Non-pigmented ciliary epithelial cell (primary cell): Measurements from ENCODE around the gene TRIM27.
"Not testable (repeated sequence)": the region's sequence is repeated elsewhere in the genome, so short reads cannot be mapped to it uniquely, and the experiment has no call there.

Source experiments
- DNase-seq: peaks from one replicate; pipeline ENCODE4 v3.0.0-alpha.2; 2010; ENCODE audit warnings: low read depth

TRIM27 gene, protein sequence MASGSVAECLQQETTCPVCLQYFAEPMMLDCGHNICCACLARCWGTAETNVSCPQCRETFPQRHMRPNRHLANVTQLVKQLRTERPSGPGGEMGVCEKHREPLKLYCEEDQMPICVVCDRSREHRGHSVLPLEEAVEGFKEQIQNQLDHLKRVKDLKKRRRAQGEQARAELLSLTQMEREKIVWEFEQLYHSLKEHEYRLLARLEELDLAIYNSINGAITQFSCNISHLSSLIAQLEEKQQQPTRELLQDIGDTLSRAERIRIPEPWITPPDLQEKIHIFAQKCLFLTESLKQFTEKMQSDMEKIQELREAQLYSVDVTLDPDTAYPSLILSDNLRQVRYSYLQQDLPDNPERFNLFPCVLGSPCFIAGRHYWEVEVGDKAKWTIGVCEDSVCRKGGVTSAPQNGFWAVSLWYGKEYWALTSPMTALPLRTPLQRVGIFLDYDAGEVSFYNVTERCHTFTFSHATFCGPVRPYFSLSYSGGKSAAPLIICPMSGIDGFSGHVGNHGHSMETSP

DNA sequence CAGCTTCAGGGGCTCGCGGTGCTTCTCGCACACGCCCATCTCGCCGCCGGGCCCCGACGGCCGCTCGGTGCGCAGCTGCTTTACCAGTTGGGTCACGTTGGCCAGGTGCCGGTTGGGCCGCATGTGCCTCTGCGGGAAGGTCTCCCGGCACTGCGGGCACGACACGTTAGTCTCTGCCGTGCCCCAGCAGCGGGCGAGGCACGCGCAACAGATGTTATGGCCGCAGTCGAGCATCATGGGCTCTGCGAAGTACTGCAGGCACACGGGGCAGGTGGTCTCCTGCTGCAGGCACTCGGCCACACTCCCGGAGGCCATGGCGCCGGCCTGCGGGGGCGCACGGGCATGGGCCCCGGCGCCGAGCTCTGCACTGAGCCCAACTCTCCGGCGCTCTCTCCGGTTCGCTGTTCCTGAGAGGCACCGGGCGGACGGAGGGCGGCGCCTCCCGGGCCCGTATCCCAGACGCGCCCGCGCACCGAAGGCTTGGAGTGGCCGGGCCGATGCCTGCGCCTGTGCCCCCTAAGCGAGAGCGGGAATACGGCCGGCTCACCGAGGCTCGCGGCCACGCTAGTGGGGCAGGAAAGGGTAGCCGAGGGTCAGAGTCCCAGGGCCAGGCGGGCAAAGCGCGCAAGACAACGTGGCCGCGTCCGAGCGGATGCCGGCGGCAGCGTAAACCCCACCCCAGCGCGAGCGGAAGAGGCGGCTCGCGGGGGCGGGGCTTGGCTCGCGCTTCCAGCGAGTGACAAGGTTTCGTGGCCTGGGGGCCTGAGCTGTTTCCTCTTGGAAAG is at the start of gene TRIM27:
TRIM27 (minus strand) TSS at position 668 of the 785 bp plus-strand sequence; CDS start at position 315, 353 bp downstream.
- no peak for DNase-seq

DNA sequence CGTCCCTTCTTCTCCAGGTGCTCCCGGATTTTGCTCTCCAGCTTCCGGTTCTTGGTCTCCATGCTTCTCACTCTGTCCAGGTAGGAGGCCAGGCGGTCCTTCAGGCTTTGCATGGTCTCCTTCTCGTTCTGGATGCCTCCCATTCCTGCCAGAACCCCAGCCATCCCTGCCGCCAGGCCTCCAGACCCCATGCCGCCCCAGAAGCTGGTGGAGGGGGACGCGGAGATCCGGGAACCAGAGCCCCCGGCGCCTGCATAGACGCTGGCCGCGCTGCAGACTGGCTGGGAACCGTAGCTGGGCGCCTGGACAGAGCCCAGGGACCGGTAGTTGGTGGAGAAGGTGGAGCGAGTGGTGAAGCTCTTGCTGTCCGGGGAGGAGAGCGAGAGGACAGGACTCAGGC is 46.3 kb upstream of the TRIM27 start:
- DNase-seq, result not testable (repeated sequence)

DNA sequence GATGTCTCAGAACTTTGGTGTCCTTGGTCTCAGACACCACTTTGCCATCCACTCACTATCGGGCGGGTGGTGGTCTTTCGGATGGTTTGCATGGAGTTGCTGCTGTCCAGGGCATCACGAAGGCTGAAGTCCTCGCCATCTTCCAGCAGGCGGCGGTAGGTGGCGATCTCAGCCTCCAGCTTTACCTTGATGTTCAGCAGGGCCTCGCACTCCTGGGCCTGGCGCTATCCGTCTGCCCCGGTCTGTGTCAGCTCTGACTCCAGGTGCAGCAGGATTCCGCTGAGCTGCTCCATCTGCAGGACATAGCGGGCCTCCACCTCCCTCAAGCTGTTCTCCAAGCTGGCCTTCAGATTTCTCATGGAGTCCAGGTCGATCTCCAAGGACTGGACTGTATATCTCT is 45.3 kb upstream of the TRIM27 start:
- no peak for DNase-seq

DNA sequence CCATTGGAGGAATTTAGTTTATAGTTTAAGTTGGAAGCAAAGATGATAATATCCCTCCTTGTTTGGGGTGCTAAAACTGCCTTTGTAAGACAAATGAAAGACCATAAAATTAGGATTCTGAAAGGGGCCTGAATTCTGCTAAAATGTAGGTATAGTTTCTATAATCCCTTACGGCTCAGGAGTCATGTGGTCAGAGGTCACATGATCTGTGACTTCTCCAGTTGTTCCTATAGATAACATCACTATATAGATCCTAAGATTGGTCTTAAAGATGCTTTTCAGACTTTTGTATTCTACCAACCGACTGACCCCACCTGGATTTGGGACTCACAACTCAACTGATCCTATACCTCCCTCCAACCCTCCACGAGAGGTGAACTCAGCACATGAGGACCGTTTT is 44.7 kb upstream of the TRIM27 start:
- DNase-seq, result no peak

DNA sequence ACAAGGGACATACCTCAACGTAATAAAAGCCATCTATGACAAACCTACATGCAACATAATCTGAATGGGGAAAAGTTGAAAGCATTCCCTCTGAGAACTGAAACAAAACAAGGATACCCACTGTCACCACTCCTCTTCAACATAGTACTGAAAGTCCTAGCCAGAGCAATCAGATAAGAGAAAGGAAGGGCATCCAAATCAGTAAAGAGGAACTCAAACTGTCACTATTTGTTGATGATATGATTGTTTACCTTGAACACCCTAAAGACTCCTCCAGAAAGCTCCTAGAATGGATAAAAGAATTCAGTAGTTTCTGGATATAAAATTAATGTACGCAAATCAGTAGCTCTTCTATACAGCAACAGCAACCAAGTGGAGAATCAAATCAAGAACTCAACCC is 41.9 kb upstream of the TRIM27 start:
- DNase-seq, result no peak

DNA sequence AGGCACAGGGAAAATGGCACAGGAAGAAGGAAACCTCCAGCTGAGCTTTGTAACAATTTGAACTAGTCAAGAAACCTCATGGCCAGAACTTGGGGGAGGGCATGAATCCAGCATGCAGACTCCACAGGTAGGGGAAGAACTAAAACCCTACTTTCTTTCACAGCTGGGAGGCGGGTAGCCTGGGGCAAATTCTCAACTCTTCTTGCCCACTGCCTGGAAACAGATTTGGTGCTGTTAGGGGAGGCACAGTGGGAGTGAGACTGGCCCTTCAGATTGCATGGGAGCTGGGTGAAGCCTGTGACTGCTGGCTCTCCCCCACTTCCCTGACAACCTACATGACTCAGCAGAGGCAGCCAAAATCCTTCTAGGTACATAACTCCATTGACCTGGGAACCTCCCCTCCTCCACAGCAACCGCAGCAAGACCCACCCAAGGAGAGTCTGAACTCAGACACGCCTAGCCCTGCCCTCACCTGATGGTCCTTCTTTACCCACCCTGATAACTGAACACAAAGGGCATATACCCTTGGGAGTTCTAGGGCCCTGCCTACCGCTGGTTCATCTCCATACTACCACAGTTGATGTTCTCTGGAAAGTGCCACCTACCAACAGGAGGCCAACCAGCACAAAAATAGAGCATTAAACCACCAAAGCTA is 37.2 kb upstream of the TRIM27 start:
- DNase-seq, result no peak

DNA sequence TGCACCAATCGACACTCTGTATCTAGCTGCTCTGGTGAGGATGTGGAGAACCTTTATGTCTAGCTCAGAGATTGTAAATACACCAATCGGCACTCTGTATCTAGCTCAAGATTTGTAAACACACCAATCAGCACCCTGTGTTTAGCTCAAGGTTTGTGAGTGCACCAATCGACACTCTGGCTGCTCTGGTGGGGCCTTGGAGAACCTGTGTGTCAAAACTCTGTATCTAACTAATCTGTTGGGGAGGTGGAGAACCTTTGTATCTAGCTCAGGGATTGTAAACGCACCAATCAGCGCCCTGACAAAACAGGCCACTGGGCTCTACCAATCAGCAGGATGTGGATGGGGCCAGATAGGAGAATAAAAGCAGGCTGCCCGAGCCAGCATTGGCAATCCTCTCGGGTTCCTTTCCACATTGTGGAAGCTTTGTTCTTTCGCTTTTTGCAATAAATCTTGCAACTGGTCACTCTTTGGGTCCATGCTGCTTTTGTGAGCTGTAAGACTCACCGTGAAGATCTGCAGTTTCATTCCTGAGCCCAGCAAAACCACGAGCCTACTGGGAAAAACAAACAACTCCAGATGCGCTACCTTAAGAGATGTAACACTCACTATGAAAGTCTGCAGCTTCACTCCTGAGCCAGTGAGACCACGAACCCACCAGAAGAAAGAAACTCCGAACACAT is 34.9 kb upstream of the TRIM27 start:
- DNase-seq, result not testable (repeated sequence)

DNA sequence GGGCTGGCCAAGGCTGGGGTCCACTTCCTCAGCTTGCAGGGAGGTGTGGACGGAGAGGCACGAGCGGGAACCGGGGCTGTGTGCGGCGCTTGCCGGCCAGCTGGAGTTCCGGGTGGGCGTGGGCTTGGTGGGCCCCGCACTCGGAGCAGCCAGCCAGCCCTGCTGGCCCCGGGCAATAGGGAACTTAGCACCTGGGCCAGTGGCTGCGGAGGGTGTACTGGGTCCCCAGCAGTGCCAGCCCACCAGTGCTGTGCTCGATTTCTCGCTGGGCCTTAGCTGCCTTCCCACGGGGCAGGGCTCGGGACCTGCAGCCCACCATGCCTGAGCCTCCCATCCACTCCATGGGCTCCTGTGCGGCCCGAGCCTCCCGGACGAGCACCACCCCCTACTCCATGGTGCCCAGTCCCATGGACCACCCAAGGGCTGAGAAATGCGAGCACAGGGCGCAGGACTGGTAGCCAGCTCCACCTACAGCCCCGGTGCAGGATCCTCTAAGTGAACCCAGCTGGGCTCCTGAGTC is 34.1 kb upstream of the TRIM27 start:
- not testable (repeated sequence) for DNase-seq

DNA sequence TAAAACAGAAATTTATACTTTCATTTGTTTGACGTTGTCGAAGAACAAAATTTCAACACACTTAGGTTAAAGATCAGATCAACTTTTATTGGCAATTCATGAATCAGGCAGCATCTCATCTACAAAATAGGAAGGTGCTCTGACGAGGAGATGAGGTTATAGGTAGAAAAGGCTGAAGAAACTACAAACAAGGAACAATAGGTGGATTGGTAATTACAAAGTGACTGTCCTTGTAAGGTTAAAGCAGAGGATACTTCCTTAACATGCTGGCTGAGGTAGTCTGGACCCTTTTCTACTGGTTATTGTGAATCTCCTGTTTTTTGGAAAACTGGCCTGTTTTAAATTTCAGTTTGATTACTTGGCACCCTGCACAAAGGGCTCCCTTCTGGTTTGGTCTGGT is 32.5 kb upstream of the TRIM27 start:
- no peak for DNase-seq

DNA sequence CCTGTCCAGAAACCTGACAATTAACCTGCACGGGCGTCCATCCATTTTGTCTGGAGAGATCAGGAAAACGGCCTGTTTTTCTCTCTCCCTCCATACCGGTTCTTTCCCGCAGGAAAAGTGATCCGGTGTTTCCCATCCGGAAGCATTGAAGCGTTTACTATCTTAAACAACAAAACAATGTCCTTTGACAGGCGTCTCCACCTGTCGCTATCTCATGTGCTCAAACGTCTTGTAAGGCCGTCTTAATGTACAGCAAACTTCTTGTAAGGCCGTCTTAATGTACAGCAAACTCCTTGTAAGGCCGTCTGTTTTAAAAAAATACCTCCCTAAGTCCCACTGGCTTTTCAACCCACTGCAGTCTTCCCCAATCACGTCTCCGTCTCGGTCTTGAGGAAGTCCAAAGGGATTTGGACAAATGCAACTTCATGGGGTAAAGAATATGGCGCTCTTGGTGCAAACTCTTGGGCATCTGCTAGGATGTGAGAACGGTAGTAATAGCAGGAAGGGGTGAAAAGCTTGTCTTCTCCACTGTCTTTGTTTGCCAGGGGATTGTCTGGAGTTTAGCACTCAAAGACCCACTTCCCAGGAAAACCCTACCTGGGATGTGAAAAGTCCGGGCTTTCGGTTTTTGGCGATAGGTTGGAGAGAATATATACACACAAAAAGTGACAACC is 29.9 kb upstream of the TRIM27 start:
- no peak for DNase-seq

DNA sequence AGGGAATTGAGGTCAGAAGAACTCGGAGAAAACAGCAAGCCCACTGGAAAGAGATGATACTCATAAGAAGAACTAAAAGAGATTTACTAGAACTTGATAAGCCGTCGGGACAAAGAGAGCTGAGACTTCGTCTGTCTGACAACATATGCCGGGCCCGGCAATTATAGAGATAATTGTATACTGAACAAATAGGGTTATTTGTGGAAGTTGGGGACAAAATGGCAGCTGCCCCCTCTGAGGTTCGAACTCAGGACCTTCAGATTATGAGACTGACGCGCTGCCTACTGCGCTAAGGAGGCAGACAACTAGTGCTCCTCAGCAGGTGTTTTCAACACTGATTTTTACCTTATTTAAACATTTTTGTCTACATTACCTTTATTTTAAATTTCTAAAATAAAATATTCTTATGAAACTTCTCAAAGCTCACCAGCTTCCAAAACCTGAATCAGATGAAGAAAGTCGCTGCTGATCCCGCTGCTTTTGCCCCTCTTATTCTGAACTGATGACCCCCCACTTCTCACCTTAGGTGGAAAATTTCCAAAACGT is 29.3 kb upstream of the TRIM27 start:
- DNase-seq, result no peak

DNA sequence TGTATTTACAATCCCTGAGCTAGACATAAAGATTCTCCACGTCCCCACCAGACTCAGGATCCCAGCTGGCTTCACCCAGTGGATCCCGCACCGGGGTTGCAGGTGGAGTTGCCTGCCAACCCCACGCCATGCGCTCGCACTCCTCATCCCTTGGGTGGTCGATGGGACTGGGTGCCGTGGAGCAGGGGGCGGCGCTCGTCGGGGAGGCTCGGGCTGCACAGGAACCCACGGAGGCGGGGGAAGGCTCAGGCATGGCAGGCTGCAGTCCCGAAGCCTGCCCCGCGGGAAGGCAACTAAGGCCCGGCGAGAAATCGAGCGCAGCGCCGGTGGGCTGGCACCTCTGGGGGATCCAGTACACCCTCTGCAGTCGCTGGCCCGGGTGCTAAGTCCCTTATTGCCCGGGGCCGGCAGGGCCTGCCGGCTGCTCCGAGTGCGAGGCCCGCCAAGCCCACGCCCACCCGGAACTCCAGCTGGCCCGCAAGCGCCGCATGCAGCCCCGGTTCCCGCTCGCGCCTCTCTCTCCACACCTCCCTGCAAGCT is 25.9 kb upstream of the TRIM27 start:
- not testable (repeated sequence) for DNase-seq

DNA sequence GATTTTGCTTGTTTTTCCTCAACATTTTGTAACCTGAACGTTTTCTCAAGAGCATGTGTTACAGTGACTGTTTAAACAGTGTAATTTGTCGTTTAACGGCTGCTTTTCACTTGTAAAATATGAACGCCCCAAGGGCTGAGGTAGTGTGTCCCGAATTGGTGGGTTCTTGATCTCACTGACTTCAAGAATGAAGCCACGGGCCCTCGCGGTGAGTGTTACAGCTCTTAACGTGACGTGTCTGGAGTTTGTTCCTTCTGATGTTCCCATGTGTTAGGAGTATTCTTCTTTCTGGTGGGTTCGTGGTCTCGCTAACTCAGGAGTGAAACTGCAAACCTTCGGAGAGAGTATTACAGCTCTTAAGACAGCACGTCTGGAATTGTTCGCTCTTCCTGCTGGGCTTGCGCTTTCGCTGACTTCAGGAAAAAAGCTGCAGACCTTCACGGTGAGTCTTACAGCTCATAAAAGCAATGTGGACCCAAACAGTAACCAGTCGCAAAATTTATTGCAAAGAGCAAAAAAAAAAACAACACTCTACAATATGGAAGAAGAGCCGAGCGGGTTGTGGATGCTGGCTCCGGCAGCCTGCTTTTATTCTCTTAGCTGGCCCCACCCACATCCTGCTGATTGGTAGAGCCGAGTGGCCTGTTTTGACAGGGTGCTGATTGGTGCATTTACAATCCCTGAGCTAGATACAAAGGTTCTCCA is 25.1 kb upstream of the TRIM27 start:
- DNase-seq, result no peak

DNA sequence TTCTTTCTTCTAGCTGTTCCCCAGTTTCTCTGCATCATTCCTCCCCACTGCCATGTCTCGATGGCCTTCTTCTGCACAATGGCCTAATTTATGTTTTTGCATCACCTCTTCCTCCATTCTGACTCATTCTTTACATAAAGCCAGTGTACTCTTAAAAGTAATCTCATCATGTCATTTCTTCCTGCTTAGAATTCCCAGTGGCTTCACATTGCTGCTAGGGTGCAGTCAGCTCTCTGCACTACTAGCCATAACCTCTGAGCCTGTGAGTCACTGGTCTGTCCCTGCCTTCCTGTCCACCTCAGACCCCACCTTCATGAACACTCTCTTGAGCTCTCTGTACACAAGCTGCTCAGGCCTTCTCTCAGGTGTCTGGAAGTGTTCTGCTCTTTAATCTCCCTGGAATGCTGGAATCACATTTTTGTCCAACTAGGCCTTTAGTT is 24.1 kb upstream of the TRIM27 start:
- no peak for DNase-seq

DNA sequence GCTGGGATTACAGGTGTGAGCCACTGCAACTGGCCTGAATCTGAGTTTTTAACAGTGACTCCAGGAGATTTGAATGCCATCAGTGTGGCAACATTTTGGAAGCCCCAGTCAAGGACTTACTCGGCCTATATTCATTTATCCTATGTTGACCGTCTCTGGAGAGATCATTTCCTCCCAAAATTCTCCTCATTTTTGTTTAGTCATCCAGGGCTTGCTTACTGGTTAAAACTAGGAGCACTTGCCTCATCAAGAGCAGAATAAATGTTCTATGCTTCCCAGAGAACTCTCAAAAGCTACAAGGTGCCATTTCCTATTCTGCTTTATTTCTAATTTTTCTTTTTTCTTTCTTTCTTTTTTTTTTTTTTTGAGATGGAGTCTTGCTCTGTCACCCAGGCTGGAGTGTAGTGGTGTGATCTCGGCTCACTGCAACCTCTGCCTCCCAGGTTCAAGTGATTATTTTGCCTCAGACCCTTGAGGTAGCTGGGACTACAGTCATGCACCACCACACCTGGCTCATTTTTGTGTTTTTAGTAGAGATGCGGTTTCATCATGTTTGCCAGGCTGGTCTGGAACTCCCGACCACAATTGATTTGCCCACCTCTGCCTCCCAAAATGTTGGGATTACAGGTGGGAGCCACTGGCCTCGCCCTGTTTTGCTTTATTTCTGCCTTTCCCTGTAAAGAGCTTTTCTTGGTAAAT is 23.4 kb upstream of the TRIM27 start:
- no peak for DNase-seq

DNA sequence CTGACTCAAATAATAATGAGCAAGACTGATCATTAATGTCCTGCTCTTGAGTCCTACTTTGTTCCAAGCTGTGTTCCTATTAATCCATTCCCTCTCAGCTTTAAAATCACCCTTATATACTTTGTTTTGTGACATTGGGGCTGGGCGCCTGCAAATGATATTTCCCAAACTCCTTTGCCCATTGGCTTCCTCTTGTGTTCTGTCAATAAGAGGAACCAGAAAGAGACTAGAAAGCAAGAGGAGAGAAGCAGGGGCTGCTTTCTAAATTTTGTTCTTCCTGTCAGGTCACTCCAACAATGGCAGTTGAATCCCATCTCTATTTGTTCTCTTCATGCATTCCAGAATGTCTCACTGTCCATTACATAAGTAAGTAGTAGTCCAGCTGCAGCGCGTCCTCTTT is 21.6 kb upstream of the TRIM27 start:
- DNase-seq, result no peak

DNA sequence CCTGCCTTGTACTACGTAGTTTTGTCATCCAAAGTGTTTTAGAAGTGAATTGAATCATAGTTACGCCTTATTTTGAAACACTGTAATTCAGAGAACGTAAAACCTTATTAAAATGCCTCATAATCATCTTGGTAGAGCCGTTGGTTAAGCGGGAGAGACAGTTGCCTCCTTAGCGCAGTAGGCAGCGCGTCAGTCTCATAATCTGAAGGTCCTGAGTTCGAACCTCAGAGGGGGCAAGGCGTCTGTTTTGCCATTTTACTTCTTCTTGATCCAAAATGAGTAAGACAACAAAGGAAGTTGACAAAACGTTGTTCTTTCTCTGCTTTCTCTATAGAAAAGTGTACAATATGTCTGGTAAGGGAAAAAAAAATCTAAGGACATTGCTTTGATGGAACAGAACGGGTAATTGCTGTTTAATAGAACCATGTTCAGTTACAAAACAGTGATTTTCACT is 20.7 kb upstream of the TRIM27 start:
- no peak for DNase-seq

DNA sequence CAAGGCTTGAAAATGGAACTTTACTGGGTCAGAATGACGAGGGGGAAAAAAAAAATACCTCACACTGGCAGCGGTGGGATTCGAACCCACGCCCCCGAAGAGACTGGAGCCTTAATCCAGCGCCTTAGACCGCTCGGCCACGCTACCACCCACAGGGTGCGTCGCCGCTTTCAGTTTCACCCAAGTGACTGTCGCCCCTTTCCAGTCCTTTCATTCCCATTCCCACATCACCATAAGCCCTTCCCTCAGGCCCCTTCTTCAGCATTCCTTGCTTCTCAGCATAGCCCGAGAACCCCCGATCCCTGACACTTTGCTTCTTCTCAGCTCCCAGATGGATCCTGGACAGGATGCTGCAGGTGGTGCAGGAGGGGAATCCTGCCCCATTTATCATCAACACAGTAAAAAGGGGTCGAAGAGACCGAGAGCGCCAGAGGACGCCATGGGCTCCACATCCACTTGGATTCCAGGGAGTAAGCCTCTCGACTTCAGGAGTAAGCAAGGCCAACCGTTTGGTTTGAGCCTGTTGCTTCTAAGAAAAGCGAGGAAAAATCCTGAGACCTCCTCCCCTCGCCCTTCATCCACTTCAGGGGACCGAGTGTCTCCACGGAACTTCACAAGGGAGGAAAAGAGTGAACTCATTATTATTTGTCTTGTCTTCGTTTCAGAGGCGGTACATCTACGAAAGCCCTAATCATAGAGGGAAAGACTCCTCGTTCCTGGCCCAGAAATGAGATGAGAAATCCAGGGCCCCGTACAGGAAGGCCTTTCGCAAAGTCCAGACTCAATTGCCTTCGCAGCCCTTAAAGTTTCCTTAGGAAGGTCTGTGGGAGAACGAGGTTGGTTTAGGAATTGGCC is 20.0 kb upstream of the TRIM27 start:
- DNase-seq, result no peak
